Stimulated activated naive CD8-positive, alpha-beta T cell treated with anti-CD3 and anti-CD28 coated beads, Interleukin-15, Interleukin-2, amounts not matched to agents 100 U/mL and 50 U/mL, for 24 hours (primary cell): ENCODE measurements around the gene WFDC11.
A peak's percentile ranks its signal among the peaks of the same experiment; 100 is the strongest.
"Not testable (repeated sequence)": the region's sequence is repeated elsewhere in the genome, so short reads cannot be mapped to it uniquely, and the experiment has no call there.

Experiments
- ATAC-seq: fragments of 150-1000 bp; cut with Tn5 transposase; one replicate; pipeline ENCODE4 v1.10.0; 2021
- DNase-seq: peaks from one replicate; pipeline ENCODE4 v3.0.0; 2021

WFDC11 gene

DNA sequence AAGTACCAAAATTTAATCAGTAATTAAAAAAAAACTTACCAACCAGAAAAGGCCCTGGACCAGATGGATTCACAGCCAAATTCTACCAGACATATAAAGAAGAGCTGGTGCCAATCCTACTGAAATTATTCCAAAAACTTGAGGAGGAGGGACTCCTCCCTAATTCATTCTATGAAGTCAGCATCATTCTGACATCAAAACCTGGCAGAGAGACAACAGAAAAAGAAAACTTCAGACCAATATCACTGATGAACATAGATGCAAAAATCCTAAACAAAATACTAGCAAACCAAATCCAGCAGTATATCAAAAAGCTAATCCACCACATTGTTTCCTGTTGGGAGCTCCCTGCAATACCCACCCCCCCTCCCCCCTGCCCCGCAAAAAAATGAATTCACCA is at the start of gene WFDC11:
Gene WFDC11, minus strand, starts transcription at position 101 of the 400 bp plus-strand sequence. CDS start 19,639 bp downstream, outside the sequence.
- no peak for ATAC-seq

DNA sequence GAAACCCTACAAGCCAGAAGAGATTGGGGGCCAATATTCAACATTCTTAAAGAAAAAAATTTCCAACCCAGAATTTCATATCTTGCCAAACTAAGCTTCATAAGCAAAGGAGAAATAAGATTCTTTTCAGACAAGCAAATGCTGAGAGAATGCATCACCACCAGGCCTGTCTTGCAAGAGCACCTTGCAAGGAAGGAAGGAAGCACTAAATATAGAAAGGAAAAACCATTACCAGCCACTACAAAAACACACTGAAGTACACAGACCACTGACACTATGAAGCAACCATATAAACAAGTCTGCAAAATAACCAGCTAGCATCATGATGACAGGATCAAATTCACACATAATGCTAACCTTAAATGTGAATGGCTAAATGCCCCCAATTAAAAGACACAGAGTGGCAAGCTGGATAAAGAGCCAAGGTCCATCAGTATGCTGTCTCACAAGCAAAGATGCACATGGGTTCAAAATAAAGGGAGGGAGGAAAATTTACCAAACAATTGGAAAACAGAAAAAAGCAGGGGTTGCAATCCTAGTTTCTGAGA is 46.2 kb upstream of the WFDC11 start:
- not testable (repeated sequence) for DNase-seq, ATAC-seq

More for the DNA sequence above, at the start of gene WFDC11:
- DNase-seq, result no peak

DNA sequence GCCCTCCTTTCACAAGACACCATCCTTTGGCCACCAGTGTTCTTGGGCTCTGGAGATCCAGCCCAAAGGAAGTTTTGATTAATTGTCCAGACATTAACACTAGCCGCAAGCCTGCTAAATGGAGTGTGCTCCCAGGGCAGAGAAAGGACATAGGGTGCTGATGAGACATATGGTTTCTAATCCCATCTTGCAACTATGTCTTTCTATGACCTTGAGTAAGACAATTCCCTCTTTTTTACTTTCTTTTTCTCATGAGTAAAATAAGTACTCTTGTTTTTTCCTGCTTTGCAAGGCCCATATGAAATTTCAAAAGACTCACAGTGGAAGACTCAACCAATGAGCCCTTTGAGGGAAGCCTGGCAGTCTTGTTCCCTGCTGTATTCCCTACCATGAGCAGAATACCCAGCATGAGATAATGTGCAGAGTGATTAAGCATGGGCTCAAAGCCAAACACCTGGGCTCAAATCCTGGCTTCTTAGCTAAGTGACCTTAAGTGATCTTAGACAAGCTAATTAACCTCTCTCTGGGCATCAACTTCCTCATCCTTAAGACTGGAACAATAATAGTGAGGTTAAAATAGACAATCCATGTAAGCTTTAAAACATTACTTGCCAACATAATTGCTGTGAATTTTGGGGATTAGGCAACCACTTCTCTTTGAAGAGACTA is 35.1 kb upstream of the WFDC11 start, which contains the start of gene WFDC10B:
Gene WFDC10B, minus strand, starts transcription at position 51 of the 669 bp plus-strand sequence. CDS start 19,027 bp downstream, outside the sequence.
- ATAC-seq (no peak), DNase-seq (no peak)

DNA sequence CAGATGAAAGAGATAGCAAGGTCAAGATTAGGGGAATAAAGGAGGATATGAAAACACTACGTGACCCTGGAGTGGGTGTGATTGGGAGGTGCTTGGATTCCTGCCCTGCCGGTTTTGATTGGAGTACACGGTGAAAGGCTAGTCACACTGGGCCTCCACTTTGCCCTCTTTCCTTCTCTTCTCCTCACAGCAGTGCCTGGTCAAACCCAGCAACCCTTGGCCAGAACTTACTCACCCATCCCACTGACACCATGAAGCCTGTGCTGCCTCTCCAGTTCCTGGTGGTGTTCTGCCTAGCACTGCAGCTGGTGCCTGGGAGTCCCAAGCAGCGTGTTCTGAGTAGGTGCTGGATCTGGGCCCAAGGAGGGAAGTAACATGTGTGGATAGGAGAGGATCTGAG is 31.8 kb upstream of the WFDC11 start, which contains the start of gene WFDC13:
Gene WFDC13, plus strand, starts transcription at position 166 of the 400 bp plus-strand sequence. Its CDS starts 86 bp downstream, at position 252.
- no peak for ATAC-seq
- DNase-seq, result no peak

DNA sequence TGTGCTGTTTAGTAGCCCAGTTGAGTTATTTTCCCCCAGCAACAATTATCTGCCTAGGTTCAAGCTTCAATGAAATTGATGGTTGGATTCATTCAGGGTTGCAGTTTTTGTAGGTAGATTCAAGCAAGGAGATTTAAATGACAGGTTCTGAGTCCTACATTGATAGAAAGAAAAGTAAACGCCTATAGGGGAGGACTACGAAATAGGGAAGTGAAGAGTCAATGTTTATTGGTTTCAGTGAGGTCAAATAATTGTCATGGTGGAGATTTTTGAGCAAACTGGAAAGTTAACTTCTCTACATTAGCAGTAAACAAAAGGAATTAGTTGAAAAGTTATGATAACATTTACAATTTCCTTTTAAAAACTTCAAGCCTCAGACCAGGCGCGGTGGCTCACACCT is 31.1 kb upstream of the WFDC11 start:
- ATAC-seq (no peak), DNase-seq (no peak)

DNA sequence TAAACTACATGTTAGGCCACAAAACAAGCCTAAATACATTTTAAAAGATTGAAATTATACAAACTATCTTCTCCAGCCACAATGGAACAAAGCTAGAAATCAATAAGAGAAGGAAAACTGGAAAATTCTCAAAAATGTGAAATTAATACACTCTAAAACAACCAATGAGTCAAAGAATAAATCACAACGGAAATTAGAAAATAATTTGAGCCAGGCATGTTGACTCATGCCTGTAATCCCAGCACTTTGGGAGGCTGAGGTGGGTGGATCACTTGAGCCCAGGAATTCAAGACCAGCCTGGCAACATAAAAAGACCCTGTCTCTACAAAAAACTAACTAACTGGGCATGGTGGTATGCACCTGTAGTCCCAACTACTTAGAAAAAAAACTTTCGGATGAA is 25.5 kb upstream of the WFDC11 start:
- ATAC-seq (no peak), DNase-seq (no peak)

DNA sequence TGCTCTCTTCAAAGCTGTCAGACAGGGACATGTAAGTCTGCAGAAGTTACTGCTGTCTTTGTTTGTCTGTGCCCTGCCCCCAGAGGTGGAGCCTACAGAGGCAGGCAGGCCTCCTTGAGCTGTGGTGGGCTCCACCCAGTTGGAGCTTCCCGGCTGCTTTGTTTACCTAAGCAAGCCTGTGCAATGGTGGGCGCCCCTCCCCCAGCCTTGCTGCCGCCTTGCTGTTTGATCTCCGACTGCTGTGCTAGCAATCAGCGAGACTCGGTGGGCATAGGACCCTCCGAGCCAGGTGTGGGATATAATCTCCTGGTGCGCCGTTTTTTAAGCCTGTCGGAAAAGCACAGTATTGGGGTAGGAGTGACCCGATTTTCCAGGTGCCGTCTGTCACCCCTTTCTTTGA is 23.3 kb upstream of the WFDC11 start:
- ATAC-seq, DNase-seq: not testable (repeated sequence)

DNA sequence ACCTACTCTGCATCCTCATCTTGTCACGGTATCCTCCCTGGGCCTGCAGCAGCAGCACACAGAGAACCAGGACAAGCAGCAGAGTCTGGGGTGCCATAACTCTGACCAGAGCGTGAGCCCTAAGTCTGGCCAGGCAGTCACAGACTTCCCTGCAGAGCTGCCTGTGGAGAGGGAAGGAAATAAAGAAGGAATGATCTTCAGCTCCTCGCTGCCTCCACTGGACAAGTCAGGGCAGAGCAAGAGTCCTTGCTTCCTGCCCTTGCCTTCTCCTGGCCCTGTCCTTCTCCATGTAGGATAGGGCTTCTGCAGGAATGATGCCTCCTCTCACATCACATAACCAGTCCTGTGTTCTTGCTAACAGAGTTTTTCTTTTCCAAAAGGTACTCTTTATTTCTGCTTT is 15.9 kb upstream of the WFDC11 start:
- ATAC-seq (no peak), DNase-seq (no peak)

DNA sequence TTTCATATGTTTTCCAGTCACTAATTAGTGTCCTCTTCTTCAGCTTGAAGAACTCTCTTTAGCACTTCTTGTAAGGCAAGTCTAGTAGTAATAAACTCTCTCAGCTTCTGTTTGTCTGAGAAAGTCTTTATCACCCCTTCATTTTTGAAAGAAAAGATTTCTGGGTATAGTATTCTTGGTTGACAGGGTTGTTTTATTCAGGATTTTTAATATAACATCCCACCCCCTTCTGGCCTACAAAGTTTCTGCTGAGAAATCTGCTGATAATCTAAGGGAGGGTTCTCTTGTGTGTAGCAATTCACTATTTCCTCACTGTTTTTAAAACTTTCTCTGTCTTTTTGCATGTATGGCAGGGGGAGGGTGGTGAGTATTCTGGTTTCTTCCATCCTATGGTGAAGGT is 9.6 kb upstream of the WFDC11 start:
- no peak for DNase-seq
- ATAC-seq, result no peak

DNA sequence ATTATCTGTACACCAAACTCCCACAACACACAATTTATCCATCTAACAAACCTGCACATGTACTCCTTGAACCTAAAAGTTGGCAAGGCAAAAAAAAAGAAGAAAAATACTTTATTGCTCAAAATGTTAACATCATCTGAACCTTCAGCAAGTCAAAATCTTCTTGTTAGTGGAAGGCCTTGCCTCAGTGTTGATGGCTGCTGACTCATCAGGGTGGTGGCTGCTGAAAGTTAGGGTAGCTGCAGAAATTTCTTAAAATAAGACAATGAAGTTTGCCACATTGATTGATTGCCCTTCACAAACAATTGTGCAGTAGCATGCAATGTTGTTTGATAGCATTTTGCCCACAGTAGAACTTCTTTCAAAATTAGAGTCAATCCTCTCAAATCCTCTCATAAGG is 2.7 kb upstream of the WFDC11 start:
- DNase-seq (no peak), ATAC-seq (no peak)

DNA sequence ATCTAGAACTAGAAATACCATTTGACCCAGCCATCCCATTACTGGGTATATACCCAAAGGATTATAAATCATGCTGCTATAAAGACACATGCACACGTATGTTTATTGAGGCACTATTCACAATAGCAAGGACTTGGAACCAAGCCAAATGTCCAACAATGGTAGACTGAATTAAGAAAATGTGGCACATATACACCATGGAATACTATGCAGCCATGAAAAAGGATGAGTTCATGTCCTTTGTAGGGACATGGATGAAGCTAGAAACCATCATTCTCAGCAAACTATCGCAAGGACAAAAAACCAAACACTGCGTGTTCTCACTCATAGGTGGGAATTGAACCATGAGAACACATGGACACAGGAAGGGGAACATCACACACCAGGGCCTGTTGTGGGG is 13.0 kb downstream of the WFDC11 start:
- DNase-seq, ATAC-seq: not testable (repeated sequence)

DNA sequence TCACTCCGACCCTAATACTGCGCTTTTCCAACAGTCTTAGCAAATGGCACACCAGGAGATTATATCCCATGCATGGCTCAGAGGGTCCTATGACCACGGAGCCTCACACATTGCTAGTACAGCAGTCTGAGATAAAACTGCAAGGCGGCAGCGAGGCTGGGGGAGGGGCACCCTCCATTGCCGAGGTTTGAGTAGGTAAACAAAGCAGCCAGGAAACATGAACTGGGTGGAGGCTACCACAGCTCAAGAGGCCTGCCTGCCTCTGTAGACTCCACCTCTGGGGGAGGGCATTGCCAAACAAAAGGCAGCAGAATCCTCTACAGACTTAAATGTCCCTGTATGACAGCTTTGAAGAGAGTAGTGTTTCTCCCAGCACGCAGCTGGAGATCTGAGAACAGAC is 18.3 kb downstream of the WFDC11 start:
- DNase-seq, ATAC-seq: not testable (repeated sequence)

DNA sequence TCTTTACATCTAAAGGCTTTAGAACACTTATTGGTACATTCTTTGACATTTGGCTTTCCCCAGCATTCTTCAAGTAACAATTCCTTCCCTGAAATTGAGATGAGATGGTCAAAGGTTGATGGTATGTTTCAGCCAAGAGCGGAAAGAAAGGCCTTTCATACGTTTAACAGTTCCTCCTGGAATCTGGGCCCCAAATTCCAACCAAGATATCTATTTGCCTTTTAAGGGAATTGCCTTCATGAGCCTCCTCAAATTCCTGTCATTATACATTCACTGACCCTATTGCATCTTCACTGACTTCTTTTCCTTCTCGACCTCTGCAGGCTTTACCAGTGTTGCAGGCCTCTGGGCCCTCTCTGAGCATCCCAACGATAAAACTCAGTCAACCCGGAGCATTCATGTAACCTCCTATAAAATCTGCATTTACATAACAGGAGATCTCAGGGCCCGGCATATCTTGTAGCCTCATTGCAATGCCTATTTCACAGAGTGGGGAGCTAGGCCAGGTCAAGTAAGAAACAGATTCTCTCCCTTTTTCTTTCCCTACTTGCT is 20.7 kb downstream of the WFDC11 start:
- ATAC-seq (no peak), DNase-seq (no peak)

DNA sequence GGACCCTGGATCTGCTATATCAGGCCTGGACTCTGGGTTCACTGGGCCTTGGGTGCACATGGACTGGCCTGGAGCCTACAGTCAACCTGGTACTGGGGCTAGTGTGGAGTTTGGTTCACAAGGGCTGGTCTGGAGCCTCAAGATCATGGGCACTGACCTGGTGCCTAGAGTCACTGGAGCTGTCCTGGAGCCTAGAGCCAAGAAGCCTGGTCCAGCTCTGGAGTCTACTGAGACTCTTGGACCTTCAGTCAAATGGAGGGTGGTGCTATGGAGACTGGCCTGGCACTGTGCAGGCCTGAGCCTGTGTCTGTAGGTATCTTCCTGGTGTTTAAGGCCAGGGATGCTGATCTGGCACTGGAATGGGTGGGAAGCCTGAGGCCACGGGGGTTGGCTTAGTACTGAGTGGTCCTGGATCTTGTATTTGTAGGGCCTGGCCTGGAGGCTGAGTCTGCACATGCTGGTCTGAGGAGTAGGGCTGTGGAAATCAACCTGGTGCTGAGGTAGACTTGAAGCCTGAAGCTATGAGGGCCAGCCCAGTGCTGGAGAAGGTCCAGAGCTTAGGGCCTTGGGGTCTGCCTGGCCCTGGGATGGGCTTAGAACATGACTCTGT is 22.5 kb downstream of the WFDC11 start:
- ATAC-seq (no peak), DNase-seq (no peak)

DNA sequence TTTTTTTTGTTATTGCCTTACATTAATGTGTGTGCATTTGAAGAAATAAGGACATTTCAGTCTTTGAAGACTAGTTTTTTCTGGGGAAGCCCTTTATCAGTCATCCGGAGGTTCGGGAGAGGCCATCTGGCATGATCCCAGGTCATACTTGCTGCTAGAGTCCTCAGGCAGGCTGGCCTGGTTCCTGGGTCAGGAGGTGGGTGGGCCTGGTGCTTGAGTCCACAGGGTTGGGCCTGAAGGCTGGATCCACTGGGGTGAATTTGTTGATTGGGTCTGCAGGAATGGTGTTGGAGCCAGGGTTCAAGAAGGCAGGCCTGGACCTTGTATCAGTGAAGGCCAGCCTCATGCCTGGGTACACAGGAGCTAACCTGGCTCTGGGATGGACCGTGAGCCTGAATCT is 23.2 kb downstream of the WFDC11 start:
- no peak for DNase-seq
- ATAC-seq, result no peak

DNA sequence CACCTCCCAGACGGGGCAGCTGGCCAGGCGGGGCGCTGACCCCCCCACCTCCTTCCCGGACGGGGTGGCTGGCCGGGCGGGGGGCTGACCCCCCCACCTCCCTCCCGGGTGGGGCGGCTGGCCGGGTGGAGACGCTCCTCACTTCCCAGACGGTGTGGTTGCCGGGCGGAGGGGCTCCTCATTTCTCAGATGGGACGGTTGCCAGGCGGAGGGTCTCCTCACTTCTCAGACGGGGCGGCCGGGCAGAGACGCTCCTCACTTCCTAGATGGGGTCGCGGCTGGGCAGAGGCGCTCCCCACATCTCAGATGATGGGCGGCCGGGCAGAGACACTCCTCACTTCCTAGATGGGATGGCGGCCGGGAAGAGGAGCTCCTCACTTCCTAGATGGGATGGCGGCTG is 24.2 kb downstream of the WFDC11 start:
- not testable (repeated sequence) for ATAC-seq, DNase-seq

DNA sequence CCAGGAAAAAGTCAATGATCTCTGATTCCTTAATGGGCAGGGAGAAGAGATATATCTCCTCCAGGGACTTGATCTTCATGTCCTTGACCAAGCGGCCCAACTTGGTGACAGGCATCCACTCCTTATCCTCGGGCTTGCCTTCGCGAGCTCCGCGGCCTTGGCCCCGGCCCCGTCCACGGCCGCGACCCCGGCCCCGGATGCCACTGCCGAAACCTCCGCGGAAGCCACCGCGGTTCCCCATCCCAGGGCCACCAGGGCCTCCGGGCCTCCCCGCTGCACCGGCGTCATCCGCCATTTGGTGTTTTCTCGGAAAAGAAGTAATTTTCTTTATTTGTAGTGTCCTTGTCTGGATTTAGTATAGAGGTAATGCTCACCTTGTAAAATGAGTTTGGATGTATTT is 29.0 kb downstream of the WFDC11 start:
- not testable (repeated sequence) for DNase-seq, ATAC-seq

DNA sequence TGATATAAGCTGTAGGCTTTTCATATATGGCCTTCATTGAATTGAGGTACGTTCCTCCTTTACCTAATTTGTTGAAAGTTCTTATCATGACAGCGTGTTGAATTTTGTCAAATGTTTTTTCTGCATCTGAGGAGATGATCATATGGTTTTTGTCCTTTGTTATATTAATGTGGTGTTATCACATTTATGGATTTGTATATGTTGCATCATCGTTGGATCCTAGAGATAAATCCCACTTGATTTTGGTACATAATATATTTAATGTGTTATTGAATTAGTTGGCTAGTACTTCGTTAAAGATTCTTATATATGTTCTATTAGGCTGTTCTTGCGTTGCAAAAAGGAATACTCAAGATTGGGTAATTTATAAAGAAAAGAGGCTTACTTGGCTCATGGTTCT is 30.4 kb downstream of the WFDC11 start:
- no peak for DNase-seq
- no peak for ATAC-seq

DNA sequence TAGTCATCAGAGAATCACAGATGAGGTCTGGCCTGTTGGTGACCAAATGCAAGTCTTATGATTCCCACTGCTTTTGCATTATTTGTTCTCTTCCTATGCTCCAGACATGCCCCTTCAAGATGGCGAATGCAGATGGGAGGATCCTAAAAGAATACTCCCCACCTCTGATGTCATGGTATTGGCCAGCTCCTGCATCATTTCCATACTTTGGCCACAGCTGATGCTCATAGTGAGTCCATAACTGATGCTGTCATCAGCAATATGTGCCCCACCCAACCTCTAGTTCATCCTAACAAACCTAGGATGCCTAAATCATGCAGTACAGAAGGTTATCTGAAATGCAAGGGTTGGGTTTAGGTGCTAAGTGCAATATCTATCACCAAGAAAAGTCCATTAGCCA is 33.5 kb downstream of the WFDC11 start:
- DNase-seq (no peak), ATAC-seq (no peak)

DNA sequence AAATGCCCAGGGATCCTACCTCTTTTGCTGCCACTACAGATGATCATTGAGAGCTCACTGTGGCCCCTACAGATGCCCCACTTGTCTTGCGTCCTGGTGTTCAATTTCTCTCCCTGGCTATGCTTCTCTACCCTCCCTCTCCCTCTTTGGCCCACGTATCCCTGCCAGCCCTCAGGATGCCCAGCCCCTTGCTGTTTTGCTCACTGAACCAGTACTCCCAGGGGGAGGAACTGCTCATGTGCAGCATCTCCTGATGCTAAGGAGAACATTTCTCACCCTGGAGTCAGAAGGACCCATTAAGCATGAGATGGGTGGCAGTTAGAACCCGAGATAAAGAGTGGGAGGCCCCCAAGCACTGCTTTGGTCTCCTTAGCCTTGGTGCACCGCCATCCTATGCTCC is 38.9 kb downstream of the WFDC11 start, which contains the start of gene WFDC9:
Gene WFDC9, minus strand, starts transcription at position 101 of the 400 bp plus-strand sequence. CDS start 21,103 bp downstream, outside the sequence.
- ATAC-seq (no peak), DNase-seq (no peak)

DNA sequence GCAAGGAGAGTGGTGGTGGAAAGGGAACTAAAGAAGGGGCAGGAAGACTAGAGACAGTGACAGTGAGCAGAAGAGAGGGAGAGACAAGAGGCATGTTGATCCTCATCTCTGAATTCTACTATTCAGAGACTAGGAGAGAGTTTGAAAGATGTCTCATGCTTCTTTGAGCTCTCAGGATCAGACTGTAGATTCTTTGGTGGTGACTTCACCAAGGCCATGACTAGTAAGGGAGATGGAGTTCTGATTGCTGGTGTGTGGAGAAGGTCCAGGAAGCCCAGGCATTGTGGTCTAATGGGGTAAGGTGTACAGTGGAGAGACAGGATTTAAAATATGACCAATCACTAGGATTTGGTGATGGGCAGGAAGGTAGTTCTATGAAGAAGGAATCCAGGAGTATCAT is 39.7 kb downstream of the WFDC11 start:
- ATAC-seq (no peak), DNase-seq (no peak)

DNA sequence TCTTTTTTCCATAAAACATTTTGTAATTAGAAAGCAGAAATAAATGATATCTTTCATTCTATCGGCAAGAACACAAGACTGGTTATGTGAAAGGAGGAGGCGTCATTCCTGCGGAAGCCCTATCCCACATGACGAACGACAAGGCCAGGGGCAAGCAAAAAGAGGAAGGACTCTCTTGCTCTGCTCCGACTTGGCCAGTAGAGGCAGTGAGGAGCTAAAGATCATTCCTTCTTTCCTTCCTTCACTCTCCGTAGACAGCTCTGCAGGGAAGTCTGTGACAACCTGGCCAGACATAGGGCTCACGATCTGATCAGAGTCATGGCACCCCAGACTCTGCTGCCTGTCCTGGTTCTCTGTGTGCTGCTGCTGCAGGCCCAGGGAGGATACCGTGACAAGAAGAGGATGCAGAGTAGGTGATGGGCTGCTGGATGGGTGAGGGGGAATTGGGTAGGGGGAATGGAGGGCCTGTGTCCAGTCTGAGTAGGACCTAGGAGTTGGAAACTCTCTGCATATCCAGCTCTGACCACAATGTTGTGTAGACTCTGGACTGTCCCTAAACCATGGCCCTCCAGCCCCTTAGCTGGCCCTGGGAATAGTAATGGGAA is 40.4 kb downstream of the WFDC11 start, which contains the start of gene WFDC10A:
Gene WFDC10A, plus strand, starts transcription at position 244 of the 605 bp plus-strand sequence. Its CDS starts 75 bp downstream, at position 319.
- peak; percentile 32 for DNase-seq

More for the DNA sequence above, 40.4 kb downstream of the WFDC11 start, which contains the start of gene WFDC10A:
- ATAC-seq, result peak; percentile 91
